H1 (cell line): Measurements from ENCODE around the gene VSTM2B. TPM values are rescaled to one million over a fixed set of nuclear protein-coding genes. Genes with fewer than 3 reads are reported as not detected.

Experiments
- CTCF ChIA-PET: fragments of 300-600 bp; sonication (Branson Sonifier 250); formaldehyde crosslinking; loops from one replicate; lab custom pipeline; 2021; ENCODE audit not compliant: partially characterized antibody; lab: Charles Lee
- POLR2A ChIA-PET: fragments of 300-600 bp; sonication (Branson Sonifier 250); formaldehyde crosslinking; loops from one replicate; lab custom pipeline; 2021; ENCODE audit warnings: inconsistent platforms; ENCODE audit not compliant: partially characterized antibody; lab: Charles Lee
- DNase-seq, 2 experiments: peaks; one replicate each; pipeline versions ENCODE4 v3.0.0 to v3.0.0-alpha.2; 2010 to 2022; ENCODE audit warnings: low spot score in 2 of 2, low read depth in 1 of 2, mixed read lengths in 1 of 2
- FAIRE-seq: peaks from 2 replicates; lab custom pipeline; 2011; peaks lifted over from hg19 to GRCh38; lab: Jason Lieb, UNC
- H2AFZ ChIP-seq: 2 replicates; pipeline ENCODE4 v1.8.1; 2012; ENCODE audit warnings: low read length, inconsistent platforms
- H2AK5ac ChIP-seq: 2 replicates; pipeline ENCODE4 v1.6.1; 2013; ENCODE audit warnings: low read depth, low read length
- H2BK120ac ChIP-seq: replicated peaks from 2 replicates; pipeline ENCODE3; 2013; ENCODE audit warnings: low read depth, low read length, inconsistent platforms
- H2BK12ac ChIP-seq: 2 replicates; pipeline ENCODE4 v1.6.1; 2013; ENCODE audit warnings: low read depth, low read length
- H2BK15ac ChIP-seq: 2 replicates; pipeline ENCODE4 v1.6.1; 2013; ENCODE audit warnings: low read length
- H2BK20ac ChIP-seq: 2 replicates; pipeline ENCODE4 v1.6.1; 2013; ENCODE audit warnings: low read length
- H2BK5ac ChIP-seq: 2 replicates; pipeline ENCODE4 v1.6.1; 2013; ENCODE audit warnings: low read depth, low read length
- H3K14ac ChIP-seq: 2 replicates; pipeline ENCODE4 v1.6.1; 2013; ENCODE audit warnings: inconsistent platforms; ENCODE audit not compliant: insufficient read length
- H3K18ac ChIP-seq: 2 replicates; pipeline ENCODE4 v1.6.1; 2013; ENCODE audit warnings: low read length; ENCODE audit errors: extremely low read depth
- H3K23ac ChIP-seq: 2 replicates; pipeline ENCODE4 v1.6.1; 2013; ENCODE audit warnings: inconsistent platforms; ENCODE audit not compliant: insufficient read length
- H3K23me2 ChIP-seq: 2 replicates; pipeline ENCODE4 v1.6.1; 2013; ENCODE audit warnings: low read depth, low read length
- H3K27ac ChIP-seq: 2 replicates; pipeline ENCODE4 v1.6.1; 2011; ENCODE audit warnings: low read depth, low read length, inconsistent platforms
- H3K27me3 ChIP-seq, 4 experiments: replicated peaks in 1 of 4; 1 replicate in 1 of 4; 2 replicates in 3 of 4; pipeline versions ENCODE4 v1.6.1 to v1.8.1; 2011 to 2013; ENCODE audit warnings: low read length in 3 of 4, mild to moderate bottlenecking in 3 of 4, inconsistent platforms in 2 of 4, mixed read lengths in 2 of 4, moderate library complexity in 1 of 4; ENCODE audit not compliant: control insufficient read depth in 3 of 4, insufficient read depth in 3 of 4; ENCODE audit errors: extremely low read depth in 1 of 4
- H3K36me3 ChIP-seq, 4 experiments: 2 replicates each; pipeline versions ENCODE4 v1.6.1 to v1.8.1; 2011 to 2013; ENCODE audit warnings: mild to moderate bottlenecking in 4 of 4, low read length in 3 of 4, moderate library complexity in 2 of 4, control low read depth in 1 of 4, inconsistent platforms in 1 of 4; ENCODE audit not compliant: insufficient read depth in 4 of 4, control insufficient read depth in 2 of 4
- H3K4ac ChIP-seq: replicated peaks from 2 replicates; pipeline ENCODE3; 2013; ENCODE audit warnings: low read length, low read depth, mixed read lengths, inconsistent platforms; ENCODE audit not compliant: insufficient read length
- H3K4me1 ChIP-seq, 4 experiments: replicated peaks in 1 of 4; 1 replicate in 1 of 4; 2 replicates in 3 of 4; pipeline versions ENCODE4 v1.6.1 to v1.8.1; 2011 to 2013; ENCODE audit warnings: low read length in 3 of 4, inconsistent platforms in 2 of 4, mixed read lengths in 1 of 4; ENCODE audit not compliant: insufficient read depth in 4 of 4, control insufficient read depth in 3 of 4
- H3K4me2 ChIP-seq, 2 experiments: 2 replicates each; pipeline versions ENCODE4 v1.6.1 to v1.8.1; 2011 to 2013; ENCODE audit warnings: low read depth in 2 of 2, low read length in 2 of 2, control low read depth in 1 of 2, inconsistent platforms in 1 of 2, mild to moderate bottlenecking in 1 of 2; ENCODE audit not compliant: insufficient read depth in 1 of 2
- H3K4me3 ChIP-seq, 4 experiments: fragments of 200-600, 300-600 bp in 1 of 4; sonication (generic), shearing (Covaris generic), sonication (Bioruptor Twin) in 1 of 4; 2 replicates each; pipeline versions ENCODE4 v1.5.1 to v1.8.1; 2011 to 2016; ENCODE audit warnings: low read length in 4 of 4, low read depth in 3 of 4, control low read depth in 2 of 4, inconsistent platforms in 2 of 4, mild to moderate bottlenecking in 2 of 4, mixed read lengths in 1 of 4, moderate library complexity in 1 of 4; ENCODE audit not compliant: insufficient read depth in 2 of 4; ENCODE audit errors: extremely low read depth in 1 of 4
- H3K56ac ChIP-seq: replicated peaks from 2 replicates; pipeline ENCODE3; 2013; ENCODE audit warnings: low read depth, mild to moderate bottlenecking, mixed read lengths, low read length, inconsistent platforms; ENCODE audit not compliant: insufficient read length
- H3K79me1 ChIP-seq: 2 replicates; pipeline ENCODE4 v1.6.1; 2013; ENCODE audit warnings: low read depth, low read length, control low read depth
- H3K79me2 ChIP-seq, 2 experiments: 2 replicates each; pipeline versions ENCODE4 v1.6.1 to v1.8.1; 2012 to 2013; ENCODE audit warnings: low read length in 2 of 2, mild to moderate bottlenecking in 2 of 2, inconsistent platforms in 1 of 2; ENCODE audit not compliant: insufficient read depth in 2 of 2, control insufficient read depth in 1 of 2
- H3K9ac ChIP-seq, 4 experiments: replicated peaks in 1 of 4; 1 replicate in 1 of 4; 2 replicates in 3 of 4; pipeline versions ENCODE4 v1.6.1 to v1.8.1; 2011 to 2013; ENCODE audit warnings: low read depth in 3 of 4, low read length in 3 of 4, control low read depth in 2 of 4, mild to moderate bottlenecking in 2 of 4, moderate library complexity in 2 of 4, inconsistent platforms in 1 of 4; ENCODE audit errors: extremely low read depth in 1 of 4
- H3K9me3 ChIP-seq, 2 experiments: 2 replicates each; pipeline versions ENCODE4 v1.6.1 to v1.8.1; 2012 to 2013; ENCODE audit warnings: mild to moderate bottlenecking in 2 of 2, moderate library complexity in 2 of 2, control low read depth in 1 of 2, inconsistent platforms in 1 of 2, low read depth in 1 of 2, low read length in 1 of 2, mixed read lengths in 1 of 2; ENCODE audit not compliant: insufficient read depth in 2 of 2
- H4K20me1 ChIP-seq, 2 experiments: replicated peaks in 1 of 2; 2 replicates each; pipeline versions ENCODE3 to v1.8.1; 2011 to 2013; ENCODE audit warnings: inconsistent platforms in 2 of 2, low read length in 2 of 2, mild to moderate bottlenecking in 1 of 2; ENCODE audit not compliant: insufficient read depth in 2 of 2, control insufficient read depth in 1 of 2
- H4K5ac ChIP-seq: 2 replicates; pipeline ENCODE4 v1.6.1; 2013; ENCODE audit warnings: low read length, low read depth, mixed read lengths, inconsistent platforms; ENCODE audit not compliant: insufficient read length
- H4K8ac ChIP-seq: 2 replicates; pipeline ENCODE4 v1.8.0; 2013; ENCODE audit warnings: mild to moderate bottlenecking, moderate library complexity, low read length, inconsistent platforms; ENCODE audit not compliant: insufficient read depth; ENCODE audit errors: extremely low read depth
- H4K91ac ChIP-seq: replicated peaks from 2 replicates; pipeline ENCODE3; 2013; ENCODE audit warnings: low read length, mixed read lengths, inconsistent platforms; ENCODE audit not compliant: insufficient read length
- BACH1 ChIP-seq: IDR thresholded peaks from 2 replicates; pipeline ENCODE4 v1.6.1; 2012; ENCODE audit warnings: low read length, improper control_type of control experiment
- BCL11A ChIP-seq, 2 experiments: IDR thresholded peaks; one replicate each; pipeline ENCODE4 v1.6.1; 2011; ENCODE audit warnings: low read depth in 2 of 2, low read length in 2 of 2, mild to moderate bottlenecking in 2 of 2
- CBX5 ChIP-seq: fragments of 300-800, 300-1000 bp; sonication (generic); IDR thresholded peaks from 2 replicates; pipeline ENCODE4 v1.7.1; 2016; ENCODE audit warnings: antibody characterized with exemption, low read length, low read depth
- CEBPB ChIP-seq: IDR thresholded peaks from 2 replicates; pipeline ENCODE4 v1.6.1; 2012; ENCODE audit warnings: low read depth, low read length
- CHD2 ChIP-seq: IDR thresholded peaks from 2 replicates; pipeline ENCODE4 v1.6.1; 2012; ENCODE audit warnings: low read length, improper control_type of control experiment
- EZH2 ChIP-seq: fragments of 200-600 bp; sonication (generic); IDR thresholded peaks from 2 replicates; pipeline ENCODE4 v1.7.1; 2012; ENCODE audit warnings: low read depth, mild to moderate bottlenecking, moderate library complexity, low read length, inconsistent platforms; ENCODE audit not compliant: severe bottlenecking
- GABPA ChIP-seq: IDR thresholded peaks from 2 replicates; pipeline ENCODE4 v1.6.1; 2011; ENCODE audit warnings: mild to moderate bottlenecking, low read length, moderate library complexity, borderline replicate concordance; ENCODE audit not compliant: insufficient read depth
- GTF2F1 ChIP-seq: IDR thresholded peaks from 2 replicates; pipeline ENCODE4 v1.6.1; 2012; ENCODE audit warnings: low read depth, low read length, improper control_type of control experiment, borderline replicate concordance
- HDAC6 ChIP-seq: IDR thresholded peaks from one replicate; pipeline ENCODE4 v1.7.1; 2012; ENCODE audit warnings: low read depth, mild to moderate bottlenecking, inconsistent platforms, low read length, moderate library complexity
- JUN ChIP-seq: IDR thresholded peaks from 2 replicates; pipeline ENCODE4 v1.6.1; 2011; ENCODE audit warnings: low read depth, mild to moderate bottlenecking, improper control_type of control experiment, low read length
- NRF1 ChIP-seq: IDR thresholded peaks from 2 replicates; pipeline ENCODE4 v1.6.1; 2011; ENCODE audit warnings: mild to moderate bottlenecking, low read depth, low read length, improper control_type of control experiment
- RAD21 ChIP-seq, 2 experiments: IDR thresholded peaks in 1 of 2; conservative IDR thresholded peaks in 1 of 2; 2 replicates each; pipeline ENCODE4 v1.6.1; 2011; ENCODE audit warnings: low read depth in 2 of 2, low read length in 2 of 2, improper control_type of control experiment in 1 of 2, inconsistent platforms in 1 of 2, mild to moderate bottlenecking in 1 of 2, moderate library complexity in 1 of 2
- RNF2 ChIP-seq: fragments of 200-900, 300-1000 bp; sonication (generic); IDR thresholded peaks from 2 replicates; pipeline ENCODE4 v1.7.1; 2016; ENCODE audit warnings: borderline replicate concordance, low read depth, mild to moderate bottlenecking, antibody characterized with exemption, low read length; ENCODE audit not compliant: poor library complexity, severe bottlenecking; ENCODE audit errors: missing control alignments
- SP2 ChIP-seq: IDR thresholded peaks from 2 replicates; pipeline ENCODE4 v1.6.1; 2012; ENCODE audit warnings: mild to moderate bottlenecking, low read length, inconsistent platforms
- WGBS, 2 experiments: shearing (Covaris generic) in 1 of 2; methylation state at CpG; one replicate each; pipeline versions ENCODE4 v1.1.6 to v1.1.7; 2013 to 2015; ENCODE audit warnings: low lambda C conversion rate in 2 of 2, mixed read lengths in 2 of 2, inconsistent platforms in 1 of 2, low coverage in 1 of 2, missing lambda C conversion rate in 1 of 2; ENCODE audit not compliant: insufficient replicate concordance in 2 of 2, insufficient coverage in 1 of 2, insufficient read length in 1 of 2; ENCODE audit errors: extremely low coverage in 1 of 2, missing lambda C conversion rate in 1 of 2; 5-methylcytosine and 5-hydroxymethylcytosine counted together
- polyA plus RNA-seq, 7 experiments: library from polyadenylated mRNA; depleted of rRNA in 3 of 7; stranded (reverse) in 5 of 7; unstranded in 2 of 7; fragments of >200 nt in 5 of 7; fragments of 200-250 nt in 2 of 7; gene quantifications; 1 replicate in 5 of 7; 2 replicates in 1 of 7; 4 replicates in 1 of 7; pipeline versions ENCODE4 v1.2.1 to v1.2.3, GENCODE V29; 2011 to 2013; ENCODE audit warnings: missing spikeins in 2 of 7, mixed read lengths in 2 of 7
- total RNA-seq: library from RNA; stranded (reverse); fragmentation: NEBNext Ultra II Directional; extraction: Animal tissue kit (Norgen Biotek cat#: 25700); gene quantifications from 2 replicates; pipeline ENCODE4 v1.2.1, GENCODE V29; 2021

Gene VSTM2B
- total and polyA plus RNA-seq, 2 of the 8 experiments (the other 6 are each of a cell fraction or from before 2014, with no cell fraction given): 0.82 to 1.5 TPM

- Histone ChIP-seq H2AFZ (no peak overlapping the region), H4K5ac (no peak overlapping the region), H4K91ac (no peak overlapping the region), H3K4me2 (no peak overlapping the region), H3K4me1 (peaks cover 0 to 22% (median 9%) of the 10 kb centered on the region in 4 experiments; a peak in 5 of 7 replicates), H2BK15ac (no peak overlapping the region), H3K4ac (no peak overlapping the region), H3K79me1 (no peaks in the 10 kb centered on the region), H3K27me3 (peaks cover 22 to 41% (median 36%) of the 10 kb centered on the region in 4 experiments), H3K56ac (no peak overlapping the region), H3K9ac (no peak overlapping the region), H3K14ac (no peak overlapping the region), H3K36me3 (no peaks in the 10 kb centered on the region), H3K23me2 (peaks cover 19% of the 10 kb centered on the region; the same call in 1 of the 2 replicates), H2AK5ac (no peak overlapping the region), H3K79me2 (no peaks in the 10 kb centered on the region), H4K8ac (no peak overlapping the region), H2BK5ac (no peak overlapping the region), H2BK12ac (no peak overlapping the region), H3K4me3 (no peak overlapping the region), H4K20me1 (peaks cover 0 to 5% of the 10 kb centered on the region in 2 experiments), H3K9me3 (no peaks in the 10 kb centered on the region; a peak in 1 of 4 replicates), H2BK20ac (no peak overlapping the region), H2BK120ac (no peak overlapping the region), H3K27ac (no peak overlapping the region), H3K18ac (no peak overlapping the region), H3K23ac (no peak overlapping the region)
- ChIA-PET CTCF (interaction anchor here (1.5 to 3.6 kb wide), 3 partner anchors 9 to 65 kb away, joined by 4 to 8 read pairs (median 5); no protein-coding TSS in a partner anchor), POLR2A (no interaction called here)
- FAIRE-seq (no peak), DNase-seq (no peak)
- WGBS, 2 experiments: 83% methylated on average over 3 of the region's 3 CpGs; no CpG with 5 or more reads in 1 of the 2 experiments
- TF ChIP-seq RAD21 (IDR thresholded peaks at IDR 0.05 in 1 of 2, conservative IDR thresholded peaks at IDR 0.05 in 1 of 2; ENCODE audit: low read depth in 2 of 2, low read length in 2 of 2): no peak
- TF ChIP-seq GABPA: no peak
- TF ChIP-seq CEBPB: no peak
- no peak for TF ChIP-seq EZH2
- no peak for TF ChIP-seq NRF1
- TF ChIP-seq JUN: no peak
- no peak for TF ChIP-seq SP2
- no peak for TF ChIP-seq BACH1
- no peak for TF ChIP-seq BCL11A (IDR thresholded peaks at IDR 0.05; ENCODE audit: low read depth in 2 of 2, low read length in 2 of 2)
- TF ChIP-seq CBX5: no peak
- no peak for TF ChIP-seq CHD2
- TF ChIP-seq HDAC6: no peak
- TF ChIP-seq GTF2F1: no peak
- no peak for TF ChIP-seq RNF2
Measured at GRCh38 chr19:29532956-29533355, 7.2 kb downstream of the VSTM2B start.
